HCT116 (cell line): ENCODE data around the gene DISP2. TPM values are rescaled to one million over a fixed set of nuclear protein-coding genes. Genes with fewer than 3 reads are reported as not detected.
A peak's percentile ranks its signal among the peaks of the same experiment; 100 is the strongest.

Experiments used
- ATAC-seq: fragments of 200-7000 bp; cut with Tn5 transposase; 2 replicates; pipeline ENCODE4 v1.9.1; 2020; ENCODE audit warnings: mild to moderate bottlenecking, moderate library complexity
- BruUV-seq: library from RNA; stranded (reverse); fragments of 400-500 nt; replicated peaks from 2 replicates; lab custom pipeline; 2021; lab: Mats Ljungman, UMichigan
- CTCF ChIA-PET: fragments of 300-600 bp; sonication (Branson Sonifier 250); formaldehyde crosslinking; loops from one replicate; lab custom pipeline; 2021; ENCODE audit warnings: antibody characterized with exemption; lab: Charles Lee
- POLR2A ChIA-PET: fragments of 300-600, 350-600 bp; sonication (Branson Sonifier 250); formaldehyde crosslinking; loops from one replicate; lab custom pipeline; 2021; ENCODE audit warnings: antibody characterized with exemption; lab: Charles Lee
- RAD21 ChIA-PET, 2 experiments: fragments of 300-600 bp; sonication (Branson Sonifier 250); formaldehyde crosslinking; loops; one replicate each; lab custom pipeline; 2023; ENCODE audit warnings: low total read pairs in 2 of 2; ENCODE audit not compliant: uncharacterized antibody in 2 of 2, unreplicated experiment in 2 of 2, low non-redundant PET in 1 of 2; lab: Charles Lee
- DNase-seq: peaks from one replicate; pipeline ENCODE4 v3.0.0-alpha.2; 2010; ENCODE audit warnings: low read depth, low spot score
- H2AFZ ChIP-seq: fragments of 200-600 bp; shearing (Covaris generic), sonication (generic); 2 replicates; pipeline ENCODE4 v1.6.1; 2017; ENCODE audit warnings: low read depth, mixed run types, mixed read lengths, antibody characterized with exemption, low read length; ENCODE audit not compliant: poor library complexity, severe bottlenecking
- H3K27ac ChIP-seq: 2 replicates; pipeline ENCODE4 v1.5.1; 2012; ENCODE audit warnings: low read depth, low read length
- H3K27me3 ChIP-seq: fragments of 200-600 bp; sonication (generic); 2 replicates; pipeline ENCODE4 v1.6.1; 2016; ENCODE audit warnings: mixed run types, low read length, mixed read lengths; ENCODE audit not compliant: insufficient read depth
- H3K36me3 ChIP-seq, 2 experiments: fragments of 200-500 bp in 1 of 2; fragments of 200-600 bp in 1 of 2; sonication (Bioruptor generic) in 1 of 2; sonication (generic) in 1 of 2; 2 replicates each; pipeline versions ENCODE4 v1.5.1 to v1.6.1; 2014 to 2016; ENCODE audit warnings: low read length in 2 of 2, inconsistent platforms in 1 of 2, mixed read lengths in 1 of 2, mixed run types in 1 of 2; ENCODE audit not compliant: insufficient read depth in 2 of 2, control insufficient read depth in 1 of 2
- H3K4me1 ChIP-seq, 2 experiments: fragments of 200-600 bp in 1 of 2; sonication (generic) in 1 of 2; 2 replicates each; pipeline versions ENCODE4 v1.5.1 to v1.6.1; 2012 to 2017; ENCODE audit warnings: low read length in 2 of 2, inconsistent platforms in 1 of 2, mild to moderate bottlenecking in 1 of 2, mixed read lengths in 1 of 2, mixed run types in 1 of 2, moderate library complexity in 1 of 2; ENCODE audit not compliant: insufficient read depth in 2 of 2, control insufficient read depth in 1 of 2
- H3K4me2 ChIP-seq: fragments of 200-600 bp; sonication (generic); 2 replicates; pipeline ENCODE4 v1.6.1; 2017; ENCODE audit warnings: mixed run types, low read length, mixed read lengths
- H3K4me3 ChIP-seq, 2 experiments: fragments of 200-600 bp in 1 of 2; sonication (generic) in 1 of 2; replicated peaks in 1 of 2; 2 replicates each; pipeline ENCODE4 v1.5.1; 2011 to 2016; ENCODE audit warnings: low read length in 2 of 2, control low read depth in 1 of 2, low read depth in 1 of 2, mild to moderate bottlenecking in 1 of 2, mixed read lengths in 1 of 2, mixed run types in 1 of 2
- H3K79me2 ChIP-seq: fragments of 200-600 bp; sonication (generic); 2 replicates; pipeline ENCODE4 v1.6.1; 2017; ENCODE audit warnings: mild to moderate bottlenecking, mixed run types, low read length, moderate library complexity, mixed read lengths; ENCODE audit not compliant: insufficient read depth
- H3K9ac ChIP-seq: fragments of 200-600 bp; sonication (generic); 2 replicates; pipeline ENCODE4 v1.6.1; 2016; ENCODE audit warnings: low read length, mixed read lengths
- H3K9me2 ChIP-seq: fragments of 200-600 bp; sonication (generic), shearing (Covaris generic); 2 replicates; pipeline ENCODE4 v1.6.1; 2017; ENCODE audit warnings: mixed run types, mild to moderate bottlenecking, moderate library complexity; ENCODE audit not compliant: insufficient read depth
- H3K9me3 ChIP-seq, 2 experiments: fragments of 200-500 bp in 1 of 2; fragments of 200-600 bp in 1 of 2; sonication (Bioruptor generic) in 1 of 2; sonication (generic) in 1 of 2; 2 replicates each; pipeline ENCODE4 v1.6.1; 2014 to 2017; ENCODE audit warnings: low read length in 2 of 2, mixed read lengths in 2 of 2, inconsistent platforms in 1 of 2, low read depth in 1 of 2, mild to moderate bottlenecking in 1 of 2, mixed run types in 1 of 2, moderate library complexity in 1 of 2; ENCODE audit not compliant: control insufficient read depth in 1 of 2, insufficient read depth in 1 of 2
- H4K20me1 ChIP-seq: fragments of 200-600 bp; sonication (generic), shearing (Covaris generic); 2 replicates; pipeline ENCODE4 v1.6.1; 2017; ENCODE audit warnings: mixed run types, mild to moderate bottlenecking, moderate library complexity; ENCODE audit not compliant: insufficient read depth
- ATF3 ChIP-seq: IDR thresholded peaks from 2 replicates; pipeline ENCODE4 v1.6.1; 2012
- CBX3 ChIP-seq: IDR thresholded peaks from 2 replicates; pipeline ENCODE4 v1.6.1; 2012; ENCODE audit warnings: low read depth
- CTCF ChIP-seq, 3 experiments: fragments of 200-600 bp in 1 of 3; sonication (generic) in 1 of 3; IDR thresholded peaks in 2 of 3; conservative IDR thresholded peaks in 1 of 3; 2 replicates each; pipeline ENCODE4 v1.5.1; 2012 to 2017; ENCODE audit warnings: low read depth in 2 of 3, low read length in 2 of 3, antibody characterized with exemption in 1 of 3, borderline replicate concordance in 1 of 3, control low read depth in 1 of 3, mild to moderate bottlenecking in 1 of 3, mixed read lengths in 1 of 3, mixed run types in 1 of 3, moderate library complexity in 1 of 3; ENCODE audit not compliant: insufficient read depth in 1 of 3
- EGR1 ChIP-seq: IDR thresholded peaks from 2 replicates; pipeline ENCODE4 v1.6.1; 2012; ENCODE audit warnings: low read depth
- EZH2phosphoT487 ChIP-seq: fragments of 200-600 bp; IDR thresholded peaks from 2 replicates; pipeline ENCODE4 v1.6.1; 2018; ENCODE audit warnings: antibody characterized with exemption, borderline replicate concordance
- JUND ChIP-seq: IDR thresholded peaks from 2 replicates; pipeline ENCODE4 v1.6.1; 2012
- MAX ChIP-seq: IDR thresholded peaks from 2 replicates; pipeline ENCODE4 v1.6.1; 2012
- POLR2A ChIP-seq: IDR thresholded peaks from 2 replicates; pipeline ENCODE4 v1.7.0; 2011; ENCODE audit warnings: borderline replicate concordance; ENCODE audit not compliant: insufficient read depth, insufficient read length; ENCODE audit errors: extremely low read depth
- POLR2AphosphoS5 ChIP-seq: IDR thresholded peaks from 2 replicates; pipeline ENCODE4 v1.6.1; 2011; ENCODE audit warnings: mild to moderate bottlenecking, low read depth, low read length, moderate library complexity
- RAD21 ChIP-seq: IDR thresholded peaks from 2 replicates; pipeline ENCODE4 v1.6.1; 2012; ENCODE audit warnings: low read depth, mild to moderate bottlenecking
- SIN3A ChIP-seq: IDR thresholded peaks from 2 replicates; pipeline ENCODE4 v1.6.1; 2012; ENCODE audit warnings: low read depth
- TCF7L2 ChIP-seq: IDR thresholded peaks from 2 replicates; pipeline ENCODE4 v1.7.0; 2011; ENCODE audit warnings: borderline replicate concordance, inconsistent platforms; ENCODE audit not compliant: insufficient read depth, insufficient read length; ENCODE audit errors: extremely low read depth
- YY1 ChIP-seq: IDR thresholded peaks from 2 replicates; pipeline ENCODE4 v1.6.1; 2011; ENCODE audit warnings: low read length, low read depth, moderate library complexity, mild to moderate bottlenecking; ENCODE audit not compliant: insufficient replicate concordance; ENCODE audit errors: extremely low read depth
- ZFX ChIP-seq: fragments of 450-650 bp; IDR thresholded peaks from 2 replicates; pipeline ENCODE4 v1.6.1; 2017
- ZNF274 ChIP-seq: fragments of 200-500 bp; sonication (Bioruptor generic); IDR thresholded peaks from 2 replicates; pipeline ENCODE4 v1.6.1; 2014; ENCODE audit warnings: mild to moderate bottlenecking, low read depth, low read length, inconsistent platforms
- intact Hi-C: fragments of 100-400 bp; cut with micrococcal nuclease; formaldehyde crosslinking; loops from 2 replicates; pipeline ENCODE4 v1.10.0; 2022
- total RNA-seq: library from RNA; stranded (reverse); gene quantifications from one replicate; pipeline ENCODE4 v1.2.1, GENCODE V29; 2021; ENCODE audit not compliant: unreplicated experiment

DISP2 gene
- total RNA-seq, 1 experiment from 2014 or later: 3.3 TPM

GRCh38 chr15:40340038-40340739 lies 17.8 kb upstream of the DISP2 start:
- no peaks in the 10 kb centered on the region for H3K9me3 ChIP-seq
- peak overlapping the region; percentile 87 for H3K4me2 ChIP-seq
- H3K79me2 ChIP-seq: peaks cover 5% of the 10 kb centered on the region; the same call in 1 of the 2 replicates
- DNase-seq: no peak
- peak overlapping the region; percentile 92 for H3K27ac ChIP-seq
- peak overlapping the region; percentile 76 for H3K9ac ChIP-seq
- H3K4me1 ChIP-seq: peaks cover 41 to 67% of the 10 kb centered on the region in 2 experiments
- peak overlapping the region; percentile 57 to 60 for H3K4me3 ChIP-seq
- no peak; a peak in 1 of 6 replicates for TF ChIP-seq CTCF (IDR thresholded peaks at IDR 0.05 in 2 of 3, conservative IDR thresholded peaks at IDR 0.05 in 1 of 3; ENCODE audit: borderline replicate concordance in 1 of 3, insufficient read depth in 1 of 3, low read depth in 2 of 3, low read length in 2 of 3)
- TF ChIP-seq POLR2A: no peak
- no peak for TF ChIP-seq EZH2phosphoT487
- no peak; the same call in 1 of the 2 replicates for TF ChIP-seq ZFX
- TF ChIP-seq MAX: no peak
- TF ChIP-seq JUND: no peak
- no peak for TF ChIP-seq SIN3A
- TF ChIP-seq ATF3: no peak
- TF ChIP-seq YY1: no peak
- TF ChIP-seq TCF7L2: no peak
- no peak for TF ChIP-seq EGR1
- TF ChIP-seq POLR2AphosphoS5: no peak
- TF ChIP-seq CBX3: no peak
- no peak for TF ChIP-seq ZNF274
- no peak for TF ChIP-seq RAD21
- POLR2A ChIA-PET: interaction anchor here (1.0 to 3.4 kb wide), 7 partner anchors 16 to 65 kb away, joined by 3 to 11 read pairs (median 3); partner anchors contain the start of genes DISP2, INAFM2 and IVD
- intact Hi-C loops: loop anchor here (1.0 to 10.0 kb wide), 2 partner anchors 82 to 165 kb away; no protein-coding TSS in a partner anchor
- no peaks in the 10 kb centered on the region for H4K20me1 ChIP-seq
- RAD21 ChIA-PET: interaction anchor here (1.3 to 1.7 kb wide), 3 partner anchors 51 to 82 kb away, joined by 3 to 7 read pairs (median 4); no protein-coding TSS in a partner anchor
- H3K9me2 ChIP-seq: no peaks in the 10 kb centered on the region
- no peak overlapping the region for H2AFZ ChIP-seq
- H3K27me3 ChIP-seq: no peaks in the 10 kb centered on the region
- BruUV-seq: TSS peak; percentile 59
- CTCF ChIA-PET: interaction anchor here (0.6 to 5.2 kb wide), 17 partner anchors 8 to 554 kb away, joined by 3 to 55 read pairs (median 3); partner anchors contain the start of genes INAFM2, IVD and VPS18
- peak; percentile 37 for ATAC-seq
- peaks cover 0 to 7% of the 10 kb centered on the region in 2 experiments; a peak in 1 of 4 replicates for H3K36me3 ChIP-seq
